WI38 (cell line): ENCODE data around the gene PACS2.

Source experiments
- H3K4me3 ChIP-seq: 2 replicates; pipeline ENCODE4 v1.5.1; 2011; ENCODE audit warnings: low read depth, mild to moderate bottlenecking, control low read depth, low read length
- CTCF ChIP-seq: IDR thresholded peaks from 2 replicates; pipeline ENCODE4 v1.5.1; 2012; ENCODE audit warnings: low read depth, mild to moderate bottlenecking, control low read depth, low read length

The PACS2 gene

GRCh38 chr14:105415481-105416428, 101.2 kb downstream of the PACS2 start:
- peak overlapping the region; percentile 40 for H3K4me3 ChIP-seq

DNA sequence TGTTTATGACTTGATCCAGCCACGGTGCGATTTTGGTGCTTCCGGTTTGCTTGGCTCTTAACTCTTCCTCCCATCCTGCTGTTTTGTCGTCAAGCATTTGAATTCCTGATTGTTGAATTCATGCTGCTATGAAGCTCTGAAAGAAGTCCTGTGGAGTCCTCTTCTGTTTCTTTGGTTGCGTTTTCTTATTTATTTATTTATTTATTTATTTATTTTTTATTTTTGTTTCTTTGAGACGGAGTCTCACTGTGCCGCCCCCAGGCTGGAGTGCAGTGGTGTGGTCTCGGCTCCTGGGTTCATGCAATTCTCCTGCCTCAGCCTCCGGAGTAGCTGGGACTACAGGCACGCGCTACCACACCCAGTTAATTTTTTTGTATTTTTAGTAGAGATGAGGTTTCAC, 102.1 kb downstream of the PACS2 start:
- no peak for TF ChIP-seq CTCF
- no peak overlapping the region for H3K4me3 ChIP-seq

More at GRCh38 chr14:105415481-105416428, 101.2 kb downstream of the PACS2 start:
- no peak for TF ChIP-seq CTCF

- TF ChIP-seq CTCF, result no peak
- no peak overlapping the region for H3K4me3 ChIP-seq
Measured at GRCh38 chr14:105417690-105418121, 103.2 kb downstream of the PACS2 start.

- no peak for TF ChIP-seq CTCF
- peak overlapping the region; percentile 78 for H3K4me3 ChIP-seq
Measured at GRCh38 chr14:105418269-105419194, 104.0 kb downstream of the PACS2 start.

GRCh38 chr14:105419195-105420091, 104.9 kb downstream of the PACS2 start, which contains the start of gene MTA1:
TSS of gene MTA1 (plus strand) at chr14:105419827. CDS start at chr14:105420036, 209 bp downstream.
- no peak for TF ChIP-seq CTCF
- H3K4me3 ChIP-seq, result peak within 1 kb of the TSS; percentile 78

DNA sequence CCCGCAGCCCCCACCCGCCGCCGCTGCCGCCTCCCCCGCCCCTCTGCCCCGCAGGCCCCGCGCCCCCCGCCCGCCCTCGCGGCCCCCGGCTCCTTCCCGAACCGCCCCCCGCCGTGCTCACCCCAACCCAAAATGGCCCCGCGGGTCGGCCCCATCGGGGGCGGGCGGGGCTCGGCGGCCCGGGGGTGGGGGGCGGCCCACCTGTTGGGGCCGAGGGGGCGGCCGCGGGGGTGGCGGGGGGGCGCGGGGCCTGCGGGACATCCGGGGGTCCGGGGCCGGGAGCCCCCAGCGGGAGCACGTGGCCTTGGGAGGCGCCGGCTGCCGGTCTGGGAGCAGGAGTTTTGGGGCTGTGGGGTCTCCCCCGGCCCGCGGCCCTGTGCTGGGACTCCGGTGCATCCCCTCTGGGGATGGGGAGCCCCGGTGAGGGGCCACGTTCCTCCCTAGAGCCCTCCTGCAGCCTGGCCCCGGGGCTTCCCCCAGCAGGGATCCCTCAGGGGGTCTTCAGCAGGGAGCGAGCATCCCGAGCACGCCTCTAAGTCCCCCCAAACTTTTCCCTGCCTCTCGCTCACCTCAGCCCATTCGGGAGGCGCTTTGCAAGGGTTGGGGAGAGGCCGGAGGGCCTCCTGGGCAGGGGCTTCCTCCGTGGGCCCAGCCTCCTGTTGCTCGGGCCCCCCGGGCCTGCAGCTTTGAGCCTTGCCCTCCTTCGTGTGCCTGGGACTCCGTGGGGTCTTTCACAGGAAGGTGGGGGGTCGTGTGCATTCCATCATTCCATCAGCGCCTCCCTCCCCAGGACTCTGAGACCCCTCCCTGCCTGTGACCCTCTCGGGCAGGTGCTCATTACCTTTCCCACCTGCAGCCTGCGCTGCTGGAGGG, 105.8 kb downstream of the PACS2 start:
- TF ChIP-seq CTCF, result no peak
- H3K4me3 ChIP-seq, result peak overlapping the region; percentile 75
